ENCODE results near the gene FAM149A. TPM values are rescaled to one million over a fixed set of nuclear protein-coding genes. Genes with fewer than 3 reads are reported as not detected.

The FAM149A gene
- total RNA-seq, 2 experiments from 2014 or later: not detected

DNA sequence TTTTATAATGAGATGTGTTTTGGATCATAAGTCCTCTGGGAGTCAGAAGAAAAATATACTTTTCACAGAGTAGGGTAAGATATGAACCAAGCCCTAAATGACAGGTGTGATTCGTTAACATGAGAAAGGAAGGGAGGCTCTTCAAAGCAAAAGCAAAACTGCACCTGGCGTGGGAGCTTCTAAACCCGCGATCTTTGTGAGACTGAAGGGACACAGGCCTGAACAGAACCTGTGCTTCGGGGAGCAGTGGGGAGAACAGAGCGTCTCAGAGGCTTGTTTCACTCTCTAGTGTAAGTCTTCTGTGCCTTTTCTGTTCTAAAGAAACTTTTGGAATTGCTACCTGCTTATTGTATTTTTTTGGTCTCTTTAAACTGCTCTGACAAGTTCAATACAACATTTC, 56.6 kb downstream of the FAM149A start:
- intact Hi-C loops (cut with micrococcal nuclease; ENCODE audit: unreplicated experiment): no loop called here
- H3K27ac ChIP-seq (ENCODE audit: low read depth, low read length, poor library complexity, severe bottlenecking): no peak overlapping the region
- no peaks in the 10 kb centered on the region for H3K79me2 ChIP-seq (ENCODE audit: insufficient read depth, low read depth, low read length)
- H3K4me2 ChIP-seq (ENCODE audit: low read length): peak overlapping the region; percentile 7; the same call in 1 of the 2 replicates
- CTCF ChIA-PET (ENCODE audit: unreplicated experiment): no interaction called here
- H4K20me1 ChIP-seq (ENCODE audit: insufficient read depth, low read length): no peaks in the 10 kb centered on the region
- no peaks in the 10 kb centered on the region for H3K36me3 ChIP-seq (ENCODE audit: insufficient read depth, low read length)
- no peaks in the 10 kb centered on the region for H3K9me2 ChIP-seq (ENCODE audit: insufficient read depth, low read length)
- no peak overlapping the region for H3K4me3 ChIP-seq (ENCODE audit: low read depth, low read length, poor library complexity, severe bottlenecking)
- H3K4me1 ChIP-seq (ENCODE audit: insufficient read depth, low read length, poor library complexity, severe bottlenecking): no peaks in the 10 kb centered on the region
- peak; percentile 43 for DNase-seq (ENCODE audit: low spot score)
- TF ChIP-seq, protein P1, sequence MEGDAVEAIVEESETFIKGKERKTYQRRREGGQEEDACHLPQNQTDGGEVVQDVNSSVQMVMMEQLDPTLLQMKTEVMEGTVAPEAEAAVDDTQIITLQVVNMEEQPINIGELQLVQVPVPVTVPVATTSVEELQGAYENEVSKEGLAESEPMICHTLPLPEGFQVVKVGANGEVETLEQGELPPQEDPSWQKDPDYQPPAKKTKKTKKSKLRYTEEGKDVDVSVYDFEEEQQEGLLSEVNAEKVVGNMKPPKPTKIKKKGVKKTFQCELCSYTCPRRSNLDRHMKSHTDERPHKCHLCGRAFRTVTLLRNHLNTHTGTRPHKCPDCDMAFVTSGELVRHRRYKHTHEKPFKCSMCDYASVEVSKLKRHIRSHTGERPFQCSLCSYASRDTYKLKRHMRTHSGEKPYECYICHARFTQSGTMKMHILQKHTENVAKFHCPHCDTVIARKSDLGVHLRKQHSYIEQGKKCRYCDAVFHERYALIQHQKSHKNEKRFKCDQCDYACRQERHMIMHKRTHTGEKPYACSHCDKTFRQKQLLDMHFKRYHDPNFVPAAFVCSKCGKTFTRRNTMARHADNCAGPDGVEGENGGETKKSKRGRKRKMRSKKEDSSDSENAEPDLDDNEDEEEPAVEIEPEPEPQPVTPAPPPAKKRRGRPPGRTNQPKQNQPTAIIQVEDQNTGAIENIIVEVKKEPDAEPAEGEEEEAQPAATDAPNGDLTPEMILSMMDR (conservative IDR thresholded peaks at IDR 0.05; ENCODE audit: low read length): no peak
- TF ChIP-seq EZH2phosphoT487 (IDR thresholded peaks at IDR 0.05; ENCODE audit: borderline replicate concordance, low read depth, low read length): no peak
- no TSS peak for BruUV-seq (replicated peaks)
- H3K9me3 ChIP-seq (ENCODE audit: low read length): no peaks in the 10 kb centered on the region
- POLR2A ChIA-PET: interaction anchor here (0.6 to 1.1 kb wide), 2 partner anchors 30 to 577 kb away, joined by 3 to 7 read pairs; no protein-coding TSS in a partner anchor
- no peak overlapping the region for H2AFZ ChIP-seq (ENCODE audit: low read length)

DNA sequence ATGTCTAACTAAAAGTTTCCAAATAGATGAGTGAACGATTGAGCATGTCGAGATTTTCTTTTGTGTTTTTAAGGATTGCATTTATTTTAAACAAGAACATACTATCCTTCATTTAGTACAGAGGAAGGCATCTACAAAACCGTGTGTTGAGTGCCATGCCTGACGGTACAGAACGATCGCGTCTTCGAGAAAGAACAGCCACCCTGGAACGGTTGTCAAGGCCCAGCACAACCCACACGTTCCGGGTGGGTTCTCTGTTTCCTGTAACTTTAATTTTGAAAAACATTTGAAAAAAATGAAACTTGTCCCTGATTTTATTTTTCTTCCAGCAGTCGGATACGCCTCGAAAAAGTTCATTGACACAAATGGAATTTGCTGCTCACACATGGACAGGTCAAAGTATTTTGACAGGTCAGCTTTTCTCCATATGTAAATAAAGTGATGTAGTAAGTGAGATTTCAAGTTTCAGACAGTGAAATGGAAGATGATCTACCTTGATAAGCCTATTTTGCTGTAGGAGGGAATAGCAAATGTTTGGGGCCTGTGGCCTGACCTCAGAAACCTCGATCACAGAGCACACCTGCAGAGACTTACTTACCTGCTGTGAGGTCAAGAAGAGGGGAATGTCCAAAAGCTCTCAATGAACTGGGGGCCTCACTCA, 62.5 kb downstream of the FAM149A start:
- H3K4me3 ChIP-seq (ENCODE audit: low read depth, low read length, poor library complexity, severe bottlenecking): no peak overlapping the region
- ChIA-PET CTCF (ENCODE audit: unreplicated experiment) (interaction anchor here (0.6 kb wide), 1 partner anchor 559 kb away, joined by 5 read pairs; no protein-coding TSS in a partner anchor), POLR2A (interaction anchor here (0.6 to 1.2 kb wide), 4 partner anchors 15 to 1533 kb away, joined by 3 to 5 read pairs (median 4); no protein-coding TSS in a partner anchor)
- intact Hi-C loops (cut with micrococcal nuclease; ENCODE audit: unreplicated experiment): no loop called here
- TF ChIP-seq, protein P1 (conservative IDR thresholded peaks at IDR 0.05; ENCODE audit: low read length): no peak
- TF ChIP-seq EZH2phosphoT487 (IDR thresholded peaks at IDR 0.05; ENCODE audit: borderline replicate concordance, low read depth, low read length): no peak
- H3K27ac ChIP-seq (ENCODE audit: low read depth, low read length, poor library complexity, severe bottlenecking): no peak overlapping the region
- H4K20me1 ChIP-seq (ENCODE audit: insufficient read depth, low read length): no peaks in the 10 kb centered on the region
- no peak for DNase-seq (ENCODE audit: low spot score)
- no peak overlapping the region for H3K4me2 ChIP-seq (ENCODE audit: low read length)
- H3K9me2 ChIP-seq (ENCODE audit: insufficient read depth, low read length): no peaks in the 10 kb centered on the region
- H3K4me1 ChIP-seq (ENCODE audit: insufficient read depth, low read length, poor library complexity, severe bottlenecking): no peaks in the 10 kb centered on the region
- H3K36me3 ChIP-seq (ENCODE audit: insufficient read depth, low read length): no peaks in the 10 kb centered on the region
- no TSS peak for BruUV-seq (replicated peaks)
- H2AFZ ChIP-seq (ENCODE audit: low read length): no peak overlapping the region
- H3K9me3 ChIP-seq (ENCODE audit: low read length): no peaks in the 10 kb centered on the region
- H3K79me2 ChIP-seq (ENCODE audit: insufficient read depth, low read depth, low read length): no peaks in the 10 kb centered on the region

DNA sequence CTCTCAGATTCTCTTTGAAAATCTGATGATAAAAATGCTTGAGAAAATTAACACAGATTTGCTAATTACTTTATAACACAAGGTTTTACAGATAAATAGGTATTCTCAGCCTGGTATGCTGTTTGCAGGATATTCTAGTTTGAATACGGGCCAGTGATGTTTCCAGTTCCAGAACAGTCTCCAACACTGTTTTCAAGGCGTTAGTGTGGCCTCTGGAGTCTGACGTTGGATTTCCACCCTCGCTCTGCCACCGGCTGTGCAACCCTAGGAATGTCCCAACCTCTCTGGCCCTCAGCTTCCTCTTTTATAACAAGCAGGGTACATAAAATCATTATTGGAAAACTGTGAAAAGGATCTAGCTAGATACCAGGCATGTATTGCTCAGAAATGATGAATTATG, 63.1 kb downstream of the FAM149A start:
- Histone ChIP-seq H3K4me2 (ENCODE audit: low read length) (no peak overlapping the region), H3K9me3 (ENCODE audit: low read length) (no peaks in the 10 kb centered on the region), H3K9me2 (ENCODE audit: insufficient read depth, low read length) (no peaks in the 10 kb centered on the region), H3K36me3 (ENCODE audit: insufficient read depth, low read length) (no peaks in the 10 kb centered on the region), H2AFZ (ENCODE audit: low read length) (no peak overlapping the region), H3K79me2 (ENCODE audit: insufficient read depth, low read depth, low read length) (no peaks in the 10 kb centered on the region), H3K4me1 (ENCODE audit: insufficient read depth, low read length, poor library complexity, severe bottlenecking) (no peaks in the 10 kb centered on the region), H4K20me1 (ENCODE audit: insufficient read depth, low read length) (no peaks in the 10 kb centered on the region), H3K4me3 (ENCODE audit: low read depth, low read length, poor library complexity, severe bottlenecking) (no peak overlapping the region), H3K27ac (ENCODE audit: low read depth, low read length, poor library complexity, severe bottlenecking) (no peak overlapping the region)
- no TSS peak for BruUV-seq (replicated peaks)
- intact Hi-C loops (cut with micrococcal nuclease; ENCODE audit: unreplicated experiment): no loop called here
- CTCF ChIA-PET (ENCODE audit: unreplicated experiment): no interaction called here
- no peak for DNase-seq (ENCODE audit: low spot score)
- TF ChIP-seq, protein P1 (conservative IDR thresholded peaks at IDR 0.05; ENCODE audit: low read length): no peak
- no peak for TF ChIP-seq EZH2phosphoT487 (IDR thresholded peaks at IDR 0.05; ENCODE audit: borderline replicate concordance, low read depth, low read length)
- POLR2A ChIA-PET: interaction anchor here (0.6 to 1.2 kb wide), 2 partner anchors 15 to 35 kb away, joined by 3 read pairs; no protein-coding TSS in a partner anchor
